GM19467 (cell line): ENCODE results near the gene EQTN.
A peak's percentile ranks its signal among the peaks of the same experiment; 100 is the strongest.
"Not testable (repeated sequence)": the region's sequence is repeated elsewhere in the genome, so short reads cannot be mapped to it uniquely, and the experiment has no call there.

Source experiments
- ATAC-seq: cut with Tn5 transposase; IDR thresholded peaks from one replicate; pipeline ENCODE4 v1.9.1; 2021; ENCODE audit warnings: mild to moderate bottlenecking, moderate library complexity; ENCODE audit not compliant: unreplicated experiment

Gene EQTN

GRCh38 chr9:27303219-27303618 is 6.3 kb upstream of the EQTN start:
- no peak for ATAC-seq

- ATAC-seq = no peak
Measured at GRCh38 chr9:27293996-27294395, 3.0 kb downstream of the EQTN start.

DNA sequence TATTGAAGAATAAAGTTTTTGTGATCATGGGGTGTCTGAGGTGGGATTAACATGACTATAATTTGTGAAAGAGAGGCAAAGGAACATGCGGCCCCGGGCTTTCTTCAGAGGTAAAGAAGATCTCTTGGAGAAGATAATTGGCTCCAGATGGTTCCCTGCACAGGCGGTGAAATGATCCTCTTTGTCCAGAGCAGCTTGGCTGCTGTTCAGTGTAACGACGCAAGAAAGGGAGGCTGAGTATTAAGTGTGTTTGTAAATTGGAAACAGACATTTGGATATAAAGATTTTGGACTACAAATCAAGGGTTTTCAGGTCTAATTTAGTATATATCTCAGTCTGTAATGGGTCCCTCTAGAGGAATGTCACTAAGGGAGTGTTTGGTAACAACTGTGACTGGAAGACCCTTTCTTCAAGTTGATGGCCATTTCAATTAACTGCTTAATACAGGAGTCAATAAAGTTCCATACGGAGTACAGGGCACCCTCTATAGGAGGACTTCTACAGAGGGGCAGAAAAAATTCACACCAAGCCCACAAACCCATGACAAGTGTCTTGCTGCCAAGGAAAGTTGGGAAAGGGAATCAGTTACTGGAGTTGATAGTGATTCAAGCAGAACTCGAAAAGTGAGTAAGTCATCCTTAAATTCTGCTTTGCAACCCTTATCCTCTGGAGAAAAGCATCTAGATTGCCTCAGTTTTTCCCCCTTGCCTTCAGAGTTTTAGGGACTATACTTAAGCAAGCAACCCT is 4.1 kb downstream of the EQTN start:
- ATAC-seq = no peak

- ATAC-seq = no peak
Measured at GRCh38 chr9:27291292-27291691, 5.7 kb downstream of the EQTN start.

DNA sequence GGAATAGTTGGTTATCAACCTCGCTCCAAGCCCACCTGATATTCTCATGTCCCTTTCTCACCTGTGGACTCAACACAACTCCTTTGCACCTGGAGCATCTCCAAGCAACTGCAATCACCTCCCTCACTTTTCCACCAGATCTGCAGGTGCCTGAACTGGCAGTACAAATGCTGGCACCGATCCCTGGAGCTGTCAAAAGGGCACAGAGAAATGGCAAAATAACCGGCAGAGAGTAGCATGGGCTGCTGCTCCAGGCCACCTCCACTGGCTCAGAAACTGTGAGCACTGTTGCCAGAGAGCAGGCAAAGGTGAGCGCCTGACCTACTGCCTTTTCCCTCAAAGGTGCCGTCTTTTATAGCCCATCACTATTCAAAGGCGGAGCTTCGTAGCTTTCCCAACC is 14.7 kb downstream of the EQTN start:
- ATAC-seq = no peak

- ATAC-seq = no peak
Measured at GRCh38 chr9:27280860-27281259, 16.1 kb downstream of the EQTN start.

- ATAC-seq = no peak
Measured at GRCh38 chr9:27280249-27280648, 16.7 kb downstream of the EQTN start.

DNA sequence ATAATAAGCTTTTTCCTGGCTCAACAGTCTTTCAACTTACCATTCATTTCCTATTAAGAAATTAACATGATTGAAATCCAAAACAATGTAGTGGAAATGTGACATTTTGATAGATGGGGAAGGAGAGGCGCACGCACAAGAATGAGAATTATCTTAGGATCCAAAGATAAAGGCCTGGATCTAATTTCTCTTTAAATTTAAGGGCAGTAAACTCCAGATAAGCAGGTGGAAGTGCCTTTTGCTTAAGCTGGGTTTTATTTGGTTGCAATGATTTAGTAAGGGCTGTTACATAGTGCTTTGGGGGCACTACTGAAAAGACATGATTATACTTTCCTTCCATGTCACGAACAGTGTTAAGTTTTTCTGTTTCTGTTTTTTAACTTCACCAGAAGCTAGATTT is 17.3 kb downstream of the EQTN start:
- ATAC-seq = no peak

DNA sequence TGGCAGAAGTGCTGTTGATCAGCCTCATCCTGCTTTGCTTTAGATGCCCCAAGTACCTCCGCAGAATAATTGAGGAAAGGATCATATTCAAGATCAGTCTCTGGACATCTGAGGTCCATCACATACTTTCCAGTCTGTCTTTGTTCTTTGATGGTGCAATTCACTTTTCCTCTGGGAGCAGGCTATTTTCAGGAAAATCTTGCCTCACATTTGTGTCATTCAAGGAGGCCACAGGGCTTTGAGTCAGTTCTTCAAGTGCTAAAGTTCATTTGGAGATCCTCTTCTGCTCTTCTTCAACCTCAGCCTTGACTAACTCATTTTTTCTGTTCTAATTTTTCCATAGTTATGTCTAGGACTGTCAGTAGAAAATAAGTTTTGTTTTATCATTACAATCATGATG is 18.6 kb downstream of the EQTN start:
- no peak for ATAC-seq

- ATAC-seq = no peak
Measured at GRCh38 chr9:27276193-27277030, 20.5 kb downstream of the EQTN start.

- ATAC-seq = no peak
Measured at GRCh38 chr9:27273186-27273585, 23.8 kb downstream of the EQTN start.

GRCh38 chr9:27272103-27272502 is 24.8 kb downstream of the EQTN start:
- no peak for ATAC-seq

DNA sequence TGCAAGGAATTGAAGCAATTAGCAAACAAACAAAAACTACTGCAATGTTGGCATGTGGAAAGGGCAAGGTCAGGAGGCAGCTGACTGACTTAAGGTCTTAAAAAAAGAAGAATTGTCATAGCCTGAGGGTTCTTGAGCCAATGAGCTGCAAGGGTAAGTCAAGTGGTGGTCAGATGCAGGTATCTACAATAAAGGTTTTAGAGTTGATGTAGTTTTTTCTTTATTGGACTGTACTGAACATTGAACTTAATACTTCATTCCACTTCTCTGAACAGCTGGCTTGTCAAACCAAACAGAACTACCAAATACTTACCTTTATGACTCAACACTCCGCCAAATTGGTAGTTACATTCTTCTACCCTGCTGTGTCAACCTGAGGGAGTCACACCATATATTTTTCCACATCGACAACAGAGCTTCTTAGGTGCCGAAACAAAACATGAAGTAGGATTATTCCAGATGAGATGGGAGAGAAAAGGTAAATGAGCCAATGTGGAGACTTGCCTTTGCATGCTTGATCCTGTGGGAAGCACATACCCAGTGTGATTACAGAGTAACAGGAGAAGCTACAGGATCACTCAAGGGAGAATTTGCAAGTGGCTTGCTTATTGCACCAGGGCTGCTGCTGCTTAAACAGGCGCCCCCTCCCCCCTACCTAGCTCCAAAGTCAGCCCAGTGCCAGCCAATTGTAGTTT is 35.3 kb downstream of the EQTN start:
- no peak for ATAC-seq

- ATAC-seq = no peak
Measured at GRCh38 chr9:27260789-27261516, 36.0 kb downstream of the EQTN start.

- ATAC-seq = no peak
Measured at GRCh38 chr9:27258662-27259061, 38.3 kb downstream of the EQTN start.

DNA sequence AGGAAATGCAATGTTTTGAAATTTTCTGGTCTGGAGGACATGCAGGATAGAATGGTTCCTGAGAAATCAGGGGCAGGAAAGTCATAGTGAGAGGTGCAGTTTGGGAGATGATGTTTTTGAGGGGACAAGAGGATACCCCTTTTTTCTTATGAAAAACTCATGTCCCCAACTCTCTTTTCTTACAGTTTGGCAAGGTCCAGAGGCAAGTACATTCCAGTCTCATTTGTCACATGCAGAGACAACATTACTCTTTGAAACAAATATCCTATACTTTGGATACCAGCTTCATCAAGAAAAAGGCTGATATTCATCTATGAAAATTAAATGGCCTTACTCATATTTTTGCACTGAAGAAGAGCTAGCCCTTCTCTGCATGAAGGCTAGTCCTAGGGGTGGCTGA is 48.2 kb downstream of the EQTN start:
- ATAC-seq = no peak

DNA sequence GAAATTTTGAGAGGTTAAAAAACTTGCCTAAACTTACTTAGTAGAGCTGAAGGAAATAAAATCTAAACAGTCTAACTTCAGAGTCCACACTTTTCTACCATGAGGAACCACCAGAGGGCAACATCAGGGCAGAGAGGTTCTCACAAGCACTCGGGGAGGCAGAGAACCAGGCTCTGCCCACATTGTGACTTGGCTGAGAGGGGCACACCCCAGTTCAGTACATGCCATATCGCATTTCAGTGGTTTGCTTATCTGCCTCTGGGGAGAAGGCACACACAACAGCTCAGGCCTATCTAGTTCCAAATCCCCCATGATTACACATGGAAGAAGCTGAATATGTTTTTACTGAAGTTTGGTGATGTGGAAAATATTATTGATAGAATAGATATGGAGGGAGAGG is 49.2 kb downstream of the EQTN start:
- peak; percentile 86 for ATAC-seq

DNA sequence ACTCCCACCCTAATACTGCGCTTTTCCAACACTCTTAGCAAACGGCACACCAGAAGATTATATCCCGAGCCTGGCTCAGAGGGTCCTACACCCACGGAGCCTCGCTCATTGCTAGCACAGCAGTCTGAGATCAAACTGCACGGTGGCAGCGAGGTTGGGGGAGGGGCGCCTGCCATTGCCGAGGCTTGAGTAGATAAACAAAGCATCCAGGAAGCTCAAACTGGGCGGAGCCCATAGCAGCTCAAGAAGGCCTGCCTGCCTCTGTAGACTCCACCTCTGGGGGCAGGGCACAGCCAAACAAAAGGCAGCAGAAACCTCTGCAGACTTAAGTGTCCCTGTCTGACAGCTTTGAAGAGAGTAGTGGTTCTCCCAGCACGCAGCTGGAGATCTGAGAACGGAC is 57.3 kb downstream of the EQTN start:
- ATAC-seq = not testable (repeated sequence)
